Immature natural killer cell (primary cell): ENCODE results near the gene C17orf75. TPM values are rescaled to one million over a fixed set of nuclear protein-coding genes. Genes with fewer than 3 reads are reported as not detected.

Experiments used
- polyA plus RNA-seq, 3 donors: library from polyadenylated mRNA; unstranded; fragments of 300-500 nt; fragmentation: Illumina TruSeq; gene quantifications; one replicate each; pipeline ENCODE4 v1.2.3, GENCODE V29; 2021

The C17orf75 gene
- polyA plus RNA-seq, 3 donors from 2014 or later = 9.8 to 18.5 (median 12.0) TPM

Other genes starting within 250 kb of the C17orf75 start
- gene RHOT1, start 199.7 kb downstream of the C17orf75 start, polyA plus RNA-seq = 10 to 100 TPM; 27.9 to 30.9 (median 30.3) TPM
- not detected for gene RHBDL3, start 76.3 kb downstream of the C17orf75 start, polyA plus RNA-seq
- gene ZNF207, start 8.0 kb upstream of the C17orf75 start, polyA plus RNA-seq = 100 to 1,000 TPM; 155 to 223 (median 221) TPM
- gene PSMD11, start 102.3 kb upstream of the C17orf75 start, polyA plus RNA-seq = 100 to 1,000 TPM in 1 of 3 donors, 10 to 100 TPM in 2; 82.1 to 136 (median 96.4) TPM
- 1 to 10 TPM in 2 of 3 donors, under 1 TPM in 1; 0.37 to 5.8 (median 2.3) TPM for gene CDK5R1, start 144.8 kb upstream of the C17orf75 start, polyA plus RNA-seq